Measurements from ENCODE around the gene TPSB2. TPM values are rescaled to one million over a fixed set of nuclear protein-coding genes. Genes with fewer than 3 reads are reported as not detected.

TPSB2 gene
- total and polyA plus RNA-seq, 9 of the 15 experiments (the other 6 are each of a cell fraction or from before 2014, with no cell fraction given) = 0.18 TPM; not detected in 8

DNA sequence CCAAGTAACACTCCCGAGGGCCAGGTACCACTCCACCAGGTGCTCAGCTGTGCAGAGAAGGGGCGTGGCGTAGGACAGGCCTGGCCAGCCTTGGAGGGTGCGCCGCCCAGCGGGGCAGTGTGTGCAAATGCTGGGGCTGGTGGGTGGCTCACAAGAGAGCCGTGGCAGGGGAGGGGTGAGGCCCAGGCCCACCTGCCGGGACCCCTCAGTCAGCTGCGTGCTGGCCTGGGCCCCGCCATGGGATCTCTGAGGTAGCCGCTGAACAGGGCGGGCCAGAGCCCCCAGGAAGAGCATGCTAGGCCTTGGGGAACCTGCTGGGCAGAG, 13.7 kb downstream of the TPSB2 start (continued):
- no peak for TF ChIP-seq ZNF561 (CRISPR knock-in tag; conservative IDR thresholded peaks at IDR 0.05)

DNA sequence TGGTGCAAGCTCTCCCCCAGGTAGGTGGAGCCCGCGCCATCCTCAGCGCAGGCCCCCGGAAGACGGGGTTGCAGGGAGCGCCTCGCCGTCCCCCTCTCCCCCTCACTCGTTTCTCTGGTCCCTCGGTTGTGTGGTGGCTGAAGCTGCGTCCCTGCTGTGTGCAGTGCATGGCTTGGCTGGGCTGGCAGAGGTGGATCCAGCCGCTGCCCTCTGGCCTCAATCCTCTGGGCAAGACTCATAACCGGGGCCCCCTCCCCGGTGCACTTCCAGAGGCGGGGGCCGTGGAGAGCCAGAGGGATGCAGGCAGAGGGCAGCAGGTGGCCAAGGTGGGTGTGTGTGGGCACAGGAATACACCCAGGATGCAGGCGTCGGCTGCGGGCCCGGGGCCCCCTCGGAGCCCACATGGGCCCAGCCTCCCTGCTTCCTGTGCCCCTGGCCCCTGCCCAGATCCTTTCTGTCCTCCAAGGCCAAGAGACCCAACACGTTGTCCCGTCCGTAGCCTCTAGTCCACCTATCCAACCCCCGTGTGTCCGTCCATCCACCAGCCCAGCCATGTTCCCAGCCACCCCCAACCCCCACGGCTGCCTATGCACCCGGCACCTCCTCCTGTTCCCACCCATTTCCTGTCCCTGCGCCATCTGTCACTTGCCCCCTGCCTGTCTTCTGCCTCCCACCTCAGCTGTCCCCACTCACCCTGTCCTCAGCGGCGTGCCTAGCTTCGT, 14.2 kb downstream of the TPSB2 start:
- H2AFZ ChIP-seq (ENCODE audit: low read depth, low read length) = no peak overlapping the region
- CTCF ChIA-PET (ENCODE audit: low intra/inter-chr PET ratio) = no interaction called here
- H3K4me1 ChIP-seq (replicated peaks in 1 of 2; ENCODE audit: control insufficient read depth in 2 of 2, insufficient read depth in 2 of 2, low read length in 2 of 2) = peaks cover 0 to 71% of the 10 kb centered on the region in 2 experiments; a peak in 2 of 5 replicates
- H3K79me2 ChIP-seq (ENCODE audit: control insufficient read depth, insufficient read depth, low read length) = no peaks in the 10 kb centered on the region
- H3K9me1 ChIP-seq (ENCODE audit: control insufficient read depth, insufficient read depth, low read length) = no peaks in the 10 kb centered on the region
- BruUV-seq (replicated peaks) = no TSS peak
- DNase-seq (ENCODE audit: extremely low read depth in 1 of 4, low spot score in 3 of 4) = no peak
- in situ Hi-C loops (cut with MboI) = no loop called here
- H3K4me3 ChIP-seq = no peak overlapping the region
- intact Hi-C loops (cut with micrococcal nuclease) = no loop called here
- TF ChIP-seq E2F3 (CRISPR knock-in tag; IDR thresholded peaks at IDR 0.05) (no peak), ZNF41 (CRISPR knock-in tag; conservative IDR thresholded peaks at IDR 0.05) (no peak), POLR2H (tag; IDR thresholded peaks at IDR 0.05; ENCODE audit: low read depth) (no peak)
- TF ChIP-seq, protein P1, sequence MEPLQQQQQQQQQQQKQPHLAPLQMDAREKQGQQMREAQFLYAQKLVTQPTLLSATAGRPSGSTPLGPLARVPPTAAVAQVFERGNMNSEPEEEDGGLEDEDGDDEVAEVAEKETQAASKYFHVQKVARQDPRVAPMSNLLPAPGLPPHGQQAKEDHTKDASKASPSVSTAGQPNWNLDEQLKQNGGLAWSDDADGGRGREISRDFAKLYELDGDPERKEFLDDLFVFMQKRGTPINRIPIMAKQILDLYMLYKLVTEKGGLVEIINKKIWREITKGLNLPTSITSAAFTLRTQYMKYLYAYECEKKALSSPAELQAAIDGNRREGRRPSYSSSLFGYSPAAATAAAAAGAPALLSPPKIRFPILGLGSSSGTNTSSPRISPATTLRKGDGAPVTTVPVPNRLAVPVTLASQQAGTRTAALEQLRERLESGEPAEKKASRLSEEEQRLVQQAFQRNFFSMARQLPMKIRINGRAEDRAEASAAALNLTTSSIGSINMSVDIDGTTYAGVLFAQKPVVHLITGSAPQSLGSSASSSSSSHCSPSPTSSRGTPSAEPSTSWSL (CRISPR knock-in tag; IDR thresholded peaks at IDR 0.05; ENCODE audit: borderline replicate concordance) = no peak
- TF ChIP-seq, protein P2, sequence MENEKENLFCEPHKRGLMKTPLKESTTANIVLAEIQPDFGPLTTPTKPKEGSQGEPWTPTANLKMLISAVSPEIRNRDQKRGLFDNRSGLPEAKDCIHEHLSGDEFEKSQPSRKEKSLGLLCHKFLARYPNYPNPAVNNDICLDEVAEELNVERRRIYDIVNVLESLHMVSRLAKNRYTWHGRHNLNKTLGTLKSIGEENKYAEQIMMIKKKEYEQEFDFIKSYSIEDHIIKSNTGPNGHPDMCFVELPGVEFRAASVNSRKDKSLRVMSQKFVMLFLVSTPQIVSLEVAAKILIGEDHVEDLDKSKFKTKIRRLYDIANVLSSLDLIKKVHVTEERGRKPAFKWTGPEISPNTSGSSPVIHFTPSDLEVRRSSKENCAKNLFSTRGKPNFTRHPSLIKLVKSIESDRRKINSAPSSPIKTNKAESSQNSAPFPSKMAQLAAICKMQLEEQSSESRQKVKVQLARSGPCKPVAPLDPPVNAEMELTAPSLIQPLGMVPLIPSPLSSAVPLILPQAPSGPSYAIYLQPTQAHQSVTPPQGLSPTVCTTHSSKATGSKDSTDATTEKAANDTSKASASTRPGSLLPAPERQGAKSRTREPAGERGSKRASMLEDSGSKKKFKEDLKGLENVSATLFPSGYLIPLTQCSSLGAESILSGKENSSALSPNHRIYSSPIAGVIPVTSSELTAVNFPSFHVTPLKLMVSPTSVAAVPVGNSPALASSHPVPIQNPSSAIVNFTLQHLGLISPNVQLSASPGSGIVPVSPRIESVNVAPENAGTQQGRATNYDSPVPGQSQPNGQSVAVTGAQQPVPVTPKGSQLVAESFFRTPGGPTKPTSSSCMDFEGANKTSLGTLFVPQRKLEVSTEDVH (IDR thresholded peaks at IDR 0.05; ENCODE audit: low read depth, partially characterized antibody) = no peak
- H3K9ac ChIP-seq (ENCODE audit: insufficient read depth in 1 of 2, low read depth in 2 of 2, low read length in 2 of 2) = no peak overlapping the region
- no peak for FAIRE-seq
- ATAC-seq = no peak
- H3K4me2 ChIP-seq (ENCODE audit: insufficient read depth, low read length) = no peak overlapping the region
- H4K20me1 ChIP-seq (replicated peaks; ENCODE audit: control insufficient read depth, insufficient read depth, low read length) = peaks cover 7% of the 10 kb centered on the region
- H3K36me3 ChIP-seq (ENCODE audit: control insufficient read depth, insufficient read depth, low read length) = no peaks in the 10 kb centered on the region
- WGBS (ENCODE audit: insufficient coverage, low coverage, missing lambda C conversion rate) = 2% methylated on average over 24 of the region's 32 CpGs
- no peaks in the 10 kb centered on the region for H3K9me3 ChIP-seq (replicated peaks; ENCODE audit: control insufficient read depth, insufficient read depth, low read depth, low read length)
- H3K27me3 ChIP-seq (ENCODE audit: control insufficient read depth in 2 of 2, insufficient read depth in 2 of 2, low read length in 2 of 2) = peaks cover 41 to 91% of the 10 kb centered on the region in 2 experiments; a peak in 4 of 5 replicates
- H3K27ac ChIP-seq (ENCODE audit: extremely low read depth, low read depth, low read length) = no peak overlapping the region
- POLR2A ChIA-PET = interaction anchor here (0.6 to 1.0 kb wide), 3 partner anchors 8 to 32 kb away, joined by 3 read pairs; no protein-coding TSS in a partner anchor

All from K562 (cell line).